HEK293 (cell line): ENCODE measurements around the gene DBX1.

ENCODE experiments used
- CTCF ChIA-PET: fragments of 350-600 bp; formaldehyde crosslinking; extraction: SDS; loops from one replicate; lab custom pipeline; 2021; ENCODE audit warnings: antibody characterized with exemption; lab: Yijun Ruan, JAX
- POLR2A ChIA-PET: fragments of 300-600 bp; formaldehyde crosslinking; extraction: SDS; loops from one replicate; lab custom pipeline; 2020; ENCODE audit warnings: antibody characterized with exemption, inconsistent platforms; lab: Yijun Ruan, JAX
- H3K27ac ChIP-seq: fragments of 200-500 bp; sonication (Bioruptor generic); 2 replicates; pipeline ENCODE4 v1.5.1; 2014; ENCODE audit warnings: low read depth, low read length, control low read depth, inconsistent platforms; ENCODE audit errors: extremely low read depth
- H3K36me3 ChIP-seq, 2 experiments: fragments of 200-500 bp in 1 of 2; sonication (Bioruptor generic) in 1 of 2; 1 replicate in 1 of 2; 2 replicates in 1 of 2; pipeline ENCODE4 v1.5.1; 2014 to 2017; ENCODE audit warnings: inconsistent platforms in 2 of 2, low read length in 2 of 2; ENCODE audit not compliant: control insufficient read depth in 2 of 2, insufficient read depth in 1 of 2
- H3K4me1 ChIP-seq: fragments of 200-500 bp; sonication (Bioruptor generic); 2 replicates; pipeline ENCODE4 v1.5.1; 2014; ENCODE audit warnings: mild to moderate bottlenecking, low read length, inconsistent platforms; ENCODE audit not compliant: control insufficient read depth, insufficient read depth
- H3K4me3 ChIP-seq: 2 replicates; pipeline ENCODE4 v1.5.1; 2011; ENCODE audit warnings: low read depth, mild to moderate bottlenecking, control low read depth, low read length, moderate library complexity
- H3K9me3 ChIP-seq: fragments of 200-500 bp; sonication (Bioruptor generic); 2 replicates; pipeline ENCODE4 v1.5.1; 2014; ENCODE audit warnings: low read depth, low read length, inconsistent platforms; ENCODE audit not compliant: control insufficient read depth, insufficient read depth
- HOXD13 ChIP-seq: sonication (generic); formaldehyde crosslinking; IDR thresholded peaks from 2 replicates; pipeline ENCODE4 v1.8.0; 2022; ENCODE audit warnings: missing genetic modification reagents, borderline replicate concordance
- MZF1 ChIP-seq: fragments of 450-650 bp; formaldehyde crosslinking; IDR thresholded peaks from 2 replicates; pipeline ENCODE4 v1.5.1; 2017; ENCODE audit warnings: missing biosample characterization, missing genetic modification characterization, borderline replicate concordance
- OSR2 ChIP-seq: fragments of 450-650 bp; formaldehyde crosslinking; IDR thresholded peaks from 2 replicates; pipeline ENCODE4 v1.5.1; 2016; ENCODE audit warnings: missing biosample characterization, missing genetic modification characterization
- REST ChIP-seq: fragments of 450-650 bp; formaldehyde crosslinking; IDR thresholded peaks from 2 replicates; pipeline ENCODE4 v1.5.1; 2016; ENCODE audit warnings: missing biosample characterization, missing genetic modification characterization
- ZBTB10 ChIP-seq: fragments of 450-650 bp; formaldehyde crosslinking; IDR thresholded peaks from 2 replicates; pipeline ENCODE4 v1.5.1; 2016; ENCODE audit warnings: missing biosample characterization, missing genetic modification characterization
- ZBTB48 ChIP-seq: fragments of 450-650 bp; formaldehyde crosslinking; IDR thresholded peaks from 2 replicates; pipeline ENCODE4 v1.5.1; 2016; ENCODE audit warnings: missing biosample characterization, missing genetic modification characterization
- ZBTB7A ChIP-seq: fragments of 450-650 bp; formaldehyde crosslinking; IDR thresholded peaks from 2 replicates; pipeline ENCODE4 v1.5.1; 2016; ENCODE audit warnings: low read depth, missing biosample characterization, missing genetic modification characterization
- ZFHX2 ChIP-seq: fragments of 450-650 bp; formaldehyde crosslinking; conservative IDR thresholded peaks from 2 replicates; pipeline ENCODE4 v1.5.1; 2016; ENCODE audit warnings: missing biosample characterization, missing genetic modification characterization
- ZNF121 ChIP-seq: fragments of 450-650 bp; formaldehyde crosslinking; IDR thresholded peaks from 2 replicates; pipeline ENCODE4 v1.5.1; 2016; ENCODE audit warnings: missing biosample characterization, missing genetic modification characterization
- ZNF175 ChIP-seq: fragments of 450-650 bp; formaldehyde crosslinking; IDR thresholded peaks from 2 replicates; pipeline ENCODE4 v1.5.1; 2016; ENCODE audit warnings: missing biosample characterization, missing genetic modification characterization
- ZNF202 ChIP-seq: fragments of 450-650 bp; formaldehyde crosslinking; IDR thresholded peaks from 2 replicates; pipeline ENCODE4 v1.5.1; 2016; ENCODE audit warnings: missing biosample characterization, missing genetic modification characterization, borderline replicate concordance
- ZNF311 ChIP-seq: fragments of 450-650 bp; formaldehyde crosslinking; IDR thresholded peaks from 2 replicates; pipeline ENCODE4 v1.5.1; 2017; ENCODE audit warnings: missing biosample characterization, missing genetic modification characterization, borderline replicate concordance
- ZNF341 ChIP-seq: fragments of 450-650 bp; formaldehyde crosslinking; IDR thresholded peaks from 2 replicates; pipeline ENCODE4; 2016; ENCODE audit warnings: low read depth, missing biosample characterization, missing genetic modification characterization
- ZNF354C ChIP-seq: fragments of 450-650 bp; formaldehyde crosslinking; IDR thresholded peaks from 2 replicates; pipeline ENCODE4 v1.5.1; 2016; ENCODE audit warnings: missing biosample characterization, missing genetic modification characterization, low read depth, borderline replicate concordance
- ZNF558 ChIP-seq: fragments of 450-650 bp; formaldehyde crosslinking; IDR thresholded peaks from 2 replicates; pipeline ENCODE4 v1.5.1; 2016; ENCODE audit warnings: missing biosample characterization, missing genetic modification characterization
- ZNF654 ChIP-seq: fragments of 450-650 bp; formaldehyde crosslinking; IDR thresholded peaks from 2 replicates; pipeline ENCODE4 v1.5.1; 2016; ENCODE audit warnings: low read depth, missing biosample characterization, missing genetic modification characterization
- ZNF830 ChIP-seq: fragments of 450-650 bp; IDR thresholded peaks from 2 replicates; pipeline ENCODE4 v1.5.0; 2018; ENCODE audit warnings: missing biosample characterization, missing genetic modification characterization, low read depth, mild to moderate bottlenecking, moderate library complexity
- TF ChIP-seq, protein P1 (sequence below): fragments of 450-650 bp; formaldehyde crosslinking; IDR thresholded peaks from 2 replicates; pipeline ENCODE4 v1.5.1; 2016; ENCODE audit warnings: missing biosample characterization, missing genetic modification characterization
- TF ChIP-seq, protein P2 (sequence below): fragments of 450-650 bp; formaldehyde crosslinking; IDR thresholded peaks from 2 replicates; pipeline ENCODE4 v1.5.1; 2016; ENCODE audit warnings: missing biosample characterization, missing genetic modification characterization
- TF ChIP-seq, protein P3 (sequence below): fragments of 450-650 bp; formaldehyde crosslinking; IDR thresholded peaks from 2 replicates; pipeline ENCODE4 v1.5.1; 2016; ENCODE audit warnings: missing biosample characterization, missing genetic modification characterization

DBX1 gene

DNA sequence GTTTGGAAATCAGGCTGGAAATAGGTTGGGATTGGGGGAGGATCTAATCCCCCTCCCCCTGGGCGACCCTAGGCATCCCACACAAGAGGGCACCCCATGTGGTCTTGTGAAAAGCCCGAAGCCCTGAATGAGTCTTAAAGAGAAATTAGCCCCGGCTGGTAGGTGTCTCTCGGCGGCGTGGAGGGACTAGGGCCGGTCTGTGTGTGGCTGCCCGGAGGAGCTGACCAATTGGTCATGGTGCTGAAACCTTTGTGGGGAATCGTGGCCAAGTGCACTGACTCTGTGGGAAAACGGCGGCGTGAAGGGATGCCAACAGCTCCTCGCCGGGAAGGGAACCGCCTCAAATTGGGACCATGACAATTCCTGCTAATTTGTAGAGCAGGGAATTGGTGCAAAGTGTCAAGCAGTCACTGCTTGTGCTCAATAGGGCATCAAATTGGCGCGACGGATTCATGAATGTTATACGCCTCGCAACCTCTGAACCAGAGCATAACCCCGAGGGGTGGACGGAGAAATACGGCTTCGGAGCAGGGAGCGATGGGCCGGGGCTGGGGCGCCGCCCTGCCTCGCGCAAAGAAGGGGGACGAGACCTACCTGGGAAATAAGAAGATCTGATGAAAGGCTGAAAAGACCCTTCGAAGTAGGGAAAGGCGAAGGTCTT is 1.5 kb downstream of the DBX1 start:
- TF ChIP-seq REST (peak; percentile 95), ZNF341 (tag by site-specific recombination) (no peak), OSR2 (tag by site-specific recombination) (no peak), HOXD13 (no peak)
- ChIA-PET CTCF (interaction anchor here (0.6 kb wide), 1 partner anchor 1437 kb away, joined by 7 read pairs; no protein-coding TSS in a partner anchor), POLR2A (no interaction called here)
- H3K36me3 ChIP-seq, result no peaks in the 10 kb centered on the region
- no peak overlapping the region for H3K4me3 ChIP-seq
- no peak overlapping the region for H3K27ac ChIP-seq
- H3K9me3 ChIP-seq, result no peaks in the 10 kb centered on the region
- H3K4me1 ChIP-seq, result no peaks in the 10 kb centered on the region; the same call in 1 of the 2 replicates

DNA sequence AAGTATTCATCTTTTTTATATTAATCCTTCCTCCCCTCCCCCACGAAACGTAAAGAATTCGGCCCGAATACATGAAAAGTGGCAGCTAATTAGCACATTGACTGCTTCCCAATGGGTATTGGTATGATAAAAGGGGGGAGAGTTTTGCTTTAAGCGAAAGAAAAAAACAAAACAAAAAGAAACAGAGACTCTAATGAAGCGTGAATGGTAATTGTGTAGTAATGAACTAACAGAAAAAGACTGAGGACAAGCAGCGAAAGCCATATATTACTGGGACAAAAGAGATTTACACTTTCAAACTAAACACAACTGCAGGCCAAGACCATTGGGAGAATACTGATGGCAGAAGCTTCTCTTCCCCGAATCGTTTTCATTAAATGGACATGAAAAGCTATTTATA is 2.5 kb downstream of the DBX1 start:
- ChIA-PET CTCF (no interaction called here), POLR2A (no interaction called here)

GRCh38 chr11:20156876-20157613 is 3.2 kb downstream of the DBX1 start:
- ChIA-PET POLR2A (no interaction called here), CTCF (no interaction called here)
- Histone ChIP-seq H3K27ac (no peak overlapping the region), H3K4me1 (no peaks in the 10 kb centered on the region; the same call in 1 of the 2 replicates), H3K4me3 (no peak overlapping the region), H3K9me3 (no peaks in the 10 kb centered on the region), H3K36me3 (no peaks in the 10 kb centered on the region)
- no peak for TF ChIP-seq ZNF121 (tag by site-specific recombination)
- no peak for TF ChIP-seq ZNF175 (tag by site-specific recombination)
- no peak for TF ChIP-seq ZNF654
- no peak for TF ChIP-seq ZNF311 (tag by site-specific recombination)
- TF ChIP-seq, protein P1, sequence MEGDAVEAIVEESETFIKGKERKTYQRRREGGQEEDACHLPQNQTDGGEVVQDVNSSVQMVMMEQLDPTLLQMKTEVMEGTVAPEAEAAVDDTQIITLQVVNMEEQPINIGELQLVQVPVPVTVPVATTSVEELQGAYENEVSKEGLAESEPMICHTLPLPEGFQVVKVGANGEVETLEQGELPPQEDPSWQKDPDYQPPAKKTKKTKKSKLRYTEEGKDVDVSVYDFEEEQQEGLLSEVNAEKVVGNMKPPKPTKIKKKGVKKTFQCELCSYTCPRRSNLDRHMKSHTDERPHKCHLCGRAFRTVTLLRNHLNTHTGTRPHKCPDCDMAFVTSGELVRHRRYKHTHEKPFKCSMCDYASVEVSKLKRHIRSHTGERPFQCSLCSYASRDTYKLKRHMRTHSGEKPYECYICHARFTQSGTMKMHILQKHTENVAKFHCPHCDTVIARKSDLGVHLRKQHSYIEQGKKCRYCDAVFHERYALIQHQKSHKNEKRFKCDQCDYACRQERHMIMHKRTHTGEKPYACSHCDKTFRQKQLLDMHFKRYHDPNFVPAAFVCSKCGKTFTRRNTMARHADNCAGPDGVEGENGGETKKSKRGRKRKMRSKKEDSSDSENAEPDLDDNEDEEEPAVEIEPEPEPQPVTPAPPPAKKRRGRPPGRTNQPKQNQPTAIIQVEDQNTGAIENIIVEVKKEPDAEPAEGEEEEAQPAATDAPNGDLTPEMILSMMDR (tag by site-specific recombination), result no peak
- TF ChIP-seq, protein P2, sequence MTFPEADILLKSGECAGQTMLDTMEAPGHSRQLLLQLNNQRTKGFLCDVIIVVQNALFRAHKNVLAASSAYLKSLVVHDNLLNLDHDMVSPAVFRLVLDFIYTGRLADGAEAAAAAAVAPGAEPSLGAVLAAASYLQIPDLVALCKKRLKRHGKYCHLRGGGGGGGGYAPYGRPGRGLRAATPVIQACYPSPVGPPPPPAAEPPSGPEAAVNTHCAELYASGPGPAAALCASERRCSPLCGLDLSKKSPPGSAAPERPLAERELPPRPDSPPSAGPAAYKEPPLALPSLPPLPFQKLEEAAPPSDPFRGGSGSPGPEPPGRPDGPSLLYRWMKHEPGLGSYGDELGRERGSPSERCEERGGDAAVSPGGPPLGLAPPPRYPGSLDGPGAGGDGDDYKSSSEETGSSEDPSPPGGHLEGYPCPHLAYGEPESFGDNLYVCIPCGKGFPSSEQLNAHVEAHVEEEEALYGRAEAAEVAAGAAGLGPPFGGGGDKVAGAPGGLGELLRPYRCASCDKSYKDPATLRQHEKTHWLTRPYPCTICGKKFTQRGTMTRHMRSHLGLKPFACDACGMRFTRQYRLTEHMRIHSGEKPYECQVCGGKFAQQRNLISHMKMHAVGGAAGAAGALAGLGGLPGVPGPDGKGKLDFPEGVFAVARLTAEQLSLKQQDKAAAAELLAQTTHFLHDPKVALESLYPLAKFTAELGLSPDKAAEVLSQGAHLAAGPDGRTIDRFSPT (tag by site-specific recombination), result no peak

More for the DNA sequence above, 2.5 kb downstream of the DBX1 start:
- H3K4me3 ChIP-seq, result no peak overlapping the region
- no peaks in the 10 kb centered on the region; the same call in 1 of the 2 replicates for H3K4me1 ChIP-seq
- no peak overlapping the region for H3K27ac ChIP-seq
- no peaks in the 10 kb centered on the region for H3K9me3 ChIP-seq
- no peaks in the 10 kb centered on the region for H3K36me3 ChIP-seq
- TF ChIP-seq ZNF558 (tag by site-specific recombination) (no peak), ZFHX2 (tag by site-specific recombination) (no peak), ZBTB7A (tag by site-specific recombination) (no peak), ZNF202 (no peak), ZBTB10 (tag by site-specific recombination) (no peak), ZNF830 (no peak), MZF1 (no peak), ZBTB48 (tag by site-specific recombination) (no peak), ZNF354C (no peak)
- TF ChIP-seq, protein P3, sequence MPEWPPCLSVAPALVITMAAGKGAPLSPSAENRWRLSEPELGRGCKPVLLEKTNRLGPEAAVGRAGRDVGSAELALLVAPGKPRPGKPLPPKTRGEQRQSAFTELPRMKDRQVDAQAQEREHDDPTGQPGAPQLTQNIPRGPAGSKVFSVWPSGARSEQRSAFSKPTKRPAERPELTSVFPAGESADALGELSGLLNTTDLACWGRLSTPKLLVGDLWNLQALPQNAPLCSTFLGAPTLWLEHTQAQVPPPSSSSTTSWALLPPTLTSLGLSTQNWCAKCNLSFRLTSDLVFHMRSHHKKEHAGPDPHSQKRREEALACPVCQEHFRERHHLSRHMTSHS (tag by site-specific recombination), result no peak
